NCI-H1436 (cell line): Measurements from ENCODE around the gene PCNX3.
"Not testable (repeated sequence)": the region's sequence is repeated elsewhere in the genome, so short reads cannot be mapped to it uniquely, and the experiment has no call there.

ENCODE experiments used
- DNase-seq: peaks from one replicate; lab custom pipeline; 2025; lab: John Stamatoyannopoulos, UW

Gene PCNX3

GRCh38 chr11:65654375-65655349 lies 39.1 kb downstream of the PCNX3 start:
- no peak for DNase-seq

GRCh38 chr11:65655570-65656332 lies 40.2 kb downstream of the PCNX3 start:
- no peak for DNase-seq

- no peak for DNase-seq
Measured at GRCh38 chr11:65657426-65657825, 41.9 kb downstream of the PCNX3 start.

DNA sequence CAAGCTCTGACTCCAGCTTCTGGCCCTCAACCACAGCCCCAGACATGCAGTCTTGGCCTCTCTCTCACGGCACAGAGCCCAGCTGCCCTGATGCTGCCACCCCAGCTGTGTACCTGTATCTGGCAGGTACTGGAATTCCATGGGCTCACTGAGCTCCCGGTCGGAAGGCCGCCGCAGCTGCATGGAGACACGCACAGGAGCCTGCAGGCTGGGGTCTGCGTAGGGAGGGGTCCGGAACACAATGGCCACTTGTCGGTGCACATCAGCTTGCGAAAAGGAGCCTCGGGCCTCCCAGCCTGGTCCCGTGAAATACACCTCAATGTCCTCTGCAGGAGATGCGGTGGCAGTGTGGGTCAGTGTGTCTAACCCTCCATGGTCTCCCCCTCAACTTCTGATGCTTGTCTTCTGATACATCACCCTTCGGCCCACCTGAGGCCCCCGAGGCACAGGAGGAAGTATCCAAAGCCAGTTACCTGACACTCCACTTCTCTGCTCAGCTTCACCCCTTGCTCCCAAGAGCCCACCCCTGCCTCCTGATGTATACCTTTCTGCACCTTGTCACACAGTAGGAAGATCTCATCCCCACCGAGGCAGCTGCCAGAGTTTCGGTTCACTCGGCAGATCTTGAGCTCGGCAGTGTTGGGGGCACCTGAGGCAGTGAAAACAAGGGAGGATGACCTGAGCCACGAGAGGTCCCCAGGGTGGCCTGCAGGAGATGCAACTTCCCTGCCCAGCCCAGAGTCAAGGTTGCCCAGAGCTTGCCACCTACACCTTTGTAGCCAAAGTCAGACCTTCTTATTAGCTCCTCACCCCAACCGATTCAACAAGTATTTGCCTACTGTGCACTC lies 42.8 kb downstream of the PCNX3 start:
- no peak for DNase-seq

DNA sequence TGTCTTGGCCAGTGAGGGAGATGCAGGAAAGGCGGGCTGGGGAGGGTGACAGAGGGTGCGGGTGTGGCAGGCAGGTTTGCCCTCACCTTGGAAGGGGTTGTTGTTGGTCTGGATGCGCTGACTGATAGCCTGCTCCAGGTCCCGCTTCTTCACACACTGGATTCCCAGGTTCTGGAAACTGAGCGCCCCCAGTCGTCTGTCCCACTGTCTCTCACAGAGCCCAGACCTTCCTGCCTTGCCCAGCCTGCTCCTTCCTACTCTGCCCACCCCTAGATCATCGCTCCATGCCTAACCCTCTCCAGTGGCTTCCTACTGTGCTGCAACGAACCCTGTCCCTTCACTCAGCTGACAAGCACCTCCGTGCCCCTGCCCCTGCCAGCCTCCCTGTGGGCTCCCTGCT lies 44.5 kb downstream of the PCNX3 start:
- no peak for DNase-seq

- DNase-seq = not testable (repeated sequence)
Measured at GRCh38 chr11:65660908-65661307, 45.3 kb downstream of the PCNX3 start.

DNA sequence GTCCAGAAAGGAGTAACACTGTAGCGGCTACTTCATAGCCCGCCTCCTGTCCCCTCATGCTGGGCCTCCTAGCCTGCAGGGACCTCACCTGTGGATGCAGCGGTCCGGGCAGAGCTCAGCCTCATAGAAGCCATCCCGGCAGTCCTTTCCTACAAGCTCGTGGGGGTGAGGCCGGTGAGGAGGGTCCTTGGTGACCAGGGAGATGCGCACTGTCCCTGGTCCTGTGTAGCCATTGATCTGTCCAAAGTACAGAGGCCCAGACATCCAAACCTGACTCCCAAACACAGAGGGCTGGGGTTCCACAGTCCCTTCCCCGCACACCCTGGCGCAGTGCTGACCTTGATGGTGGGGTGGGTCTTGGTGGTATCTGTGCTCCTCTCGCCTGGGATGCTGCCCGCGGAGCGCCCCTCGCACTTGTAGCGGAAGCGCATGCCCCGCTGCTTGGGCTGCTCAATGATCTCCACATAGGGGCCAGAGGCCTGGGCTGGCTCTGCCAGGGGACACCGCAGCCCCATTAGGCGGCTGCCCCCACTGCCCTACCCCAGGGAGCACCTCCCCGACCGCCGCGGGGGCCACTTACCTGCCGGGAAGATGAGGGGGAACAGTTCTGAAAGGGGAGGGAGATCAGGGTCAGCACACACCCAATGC lies 46.1 kb downstream of the PCNX3 start:
- no peak for DNase-seq

GRCh38 chr11:65662247-65662798 lies 46.7 kb downstream of the PCNX3 start:
- no peak for DNase-seq

- peak; percentile 71 for DNase-seq
Measured at GRCh38 chr11:65662799-65663638, 47.4 kb downstream of the PCNX3 start, which contains the start of gene RELA. RELA (minus strand) TSS chr11:65662916; CDS start chr11:65662832, 84 bp downstream.

GRCh38 chr11:65663639-65664200 lies 48.1 kb downstream of the PCNX3 start:
- DNase-seq = no peak

DNA sequence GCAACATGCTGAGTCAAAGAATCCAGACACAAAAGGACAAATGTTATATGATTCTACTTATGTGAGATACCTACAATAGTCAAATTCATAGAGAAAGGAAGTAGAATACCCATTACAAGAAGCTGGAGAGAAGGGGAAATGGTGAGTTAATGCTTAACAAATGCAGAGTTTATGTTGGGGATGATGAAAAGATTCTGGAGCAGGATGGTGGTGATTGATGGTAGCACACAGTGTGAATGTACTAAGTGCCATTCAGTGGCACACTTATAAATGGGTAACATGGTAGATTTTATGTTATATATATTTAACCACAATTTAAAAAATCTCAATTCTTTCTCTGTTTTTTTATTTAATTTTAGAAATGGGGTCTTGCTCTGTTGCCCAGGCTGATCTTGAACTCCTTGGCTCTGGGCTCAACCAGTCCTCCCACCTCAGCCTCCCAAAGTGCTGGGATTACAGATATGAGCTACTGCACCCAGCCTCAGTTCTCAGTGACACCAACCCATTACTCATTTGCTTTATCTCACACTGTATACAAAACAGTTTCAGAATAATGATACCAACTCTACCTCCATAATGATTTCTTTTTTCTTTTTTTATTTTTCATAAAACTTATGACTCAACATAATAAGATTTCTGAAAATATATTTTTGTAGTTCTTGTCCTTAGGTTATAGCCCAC lies 56.7 kb downstream of the PCNX3 start:
- DNase-seq = no peak

GRCh38 chr11:65672982-65673381 lies 57.4 kb downstream of the PCNX3 start:
- no peak for DNase-seq

DNA sequence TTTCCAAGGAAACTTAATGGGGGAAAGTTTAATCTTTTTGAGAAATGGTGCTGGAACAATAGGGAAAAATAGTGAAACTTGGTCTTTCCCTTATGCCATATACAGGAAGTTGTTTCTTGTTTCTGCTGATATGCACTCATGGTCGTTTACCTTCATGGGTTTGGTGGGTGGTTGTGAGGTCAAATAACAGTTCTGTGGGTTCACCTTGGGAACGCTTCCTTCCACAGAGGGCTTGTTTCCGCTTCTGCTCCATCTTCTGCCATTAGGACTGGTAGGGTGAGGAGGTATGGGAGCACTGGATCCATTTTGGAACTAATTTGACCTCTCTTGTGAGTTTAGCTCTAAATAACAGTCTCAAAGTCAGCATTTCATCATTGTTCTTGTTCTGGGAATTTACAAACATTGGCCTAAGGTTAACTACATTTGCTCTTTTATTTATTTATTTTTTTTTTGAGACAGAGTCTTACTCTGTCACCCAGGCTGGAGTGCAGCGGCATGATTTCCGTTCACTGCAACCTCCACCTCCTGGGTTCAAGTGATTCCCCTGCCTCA lies 64.7 kb downstream of the PCNX3 start:
- DNase-seq = no peak

DNA sequence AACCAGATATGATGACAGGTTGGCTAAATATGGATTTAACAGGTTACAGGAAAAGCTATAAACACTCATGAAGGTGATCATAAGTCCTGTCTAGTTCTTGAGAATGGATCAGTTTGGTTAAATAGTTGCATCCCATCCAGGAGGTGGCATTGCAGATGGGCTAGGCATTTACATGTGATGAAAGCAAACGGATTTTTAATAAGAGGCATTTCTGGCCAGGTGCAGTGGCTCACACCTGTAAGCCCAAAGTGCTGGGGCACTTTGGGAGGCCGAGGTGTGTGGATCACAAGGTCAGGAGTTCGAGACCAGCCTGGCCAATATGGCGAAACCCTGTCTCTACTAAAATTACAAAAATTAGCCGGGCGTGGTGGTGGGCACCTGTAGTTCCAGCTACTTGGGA lies 67.9 kb downstream of the PCNX3 start:
- DNase-seq = not testable (repeated sequence)

DNA sequence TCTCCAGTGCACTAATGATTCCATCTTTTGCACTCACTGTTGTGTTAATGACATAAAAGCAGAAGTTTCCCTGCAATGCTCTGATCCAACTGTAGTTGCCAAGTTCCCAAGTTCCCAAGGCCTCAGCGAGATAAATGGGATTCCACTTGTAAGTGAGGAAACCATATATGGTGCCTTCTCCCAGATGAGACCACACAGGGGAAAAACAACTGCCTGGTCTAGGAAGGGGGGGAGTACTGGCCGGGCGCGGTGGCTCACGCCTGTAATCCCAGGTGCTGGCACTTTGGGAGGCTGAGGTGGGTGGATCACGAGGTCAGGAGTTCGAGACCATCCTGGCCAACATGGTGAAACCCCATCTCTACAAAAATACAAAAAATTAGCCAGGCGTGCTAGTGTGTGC lies 70.4 kb downstream of the PCNX3 start:
- DNase-seq = no peak
